Panc1 (cell line): ENCODE data around the gene KMT2E. TPM values are rescaled to one million over a fixed set of nuclear protein-coding genes. Genes with fewer than 3 reads are reported as not detected.

ENCODE experiments used
- ATAC-seq: fragments of 200-7000 bp; cut with Tn5 transposase; 2 replicates; pipeline ENCODE4 v1.9.1; 2020; ENCODE audit warnings: mild to moderate bottlenecking, moderate library complexity
- BruUV-seq: library from RNA; stranded (reverse); fragments of 400-500 nt; replicated peaks from 2 replicates; lab custom pipeline; 2021; lab: Mats Ljungman, UMichigan
- CTCF ChIA-PET: fragments of 300-600 bp; sonication (Branson Sonifier 250); formaldehyde crosslinking; loops from one replicate; lab custom pipeline; 2022; ENCODE audit warnings: antibody characterized with exemption; lab: Charles Lee
- POLR2A ChIA-PET: fragments of 300-600 bp; sonication (Branson Sonifier 250); formaldehyde crosslinking; loops from one replicate; lab custom pipeline; 2022; ENCODE audit warnings: antibody characterized with exemption; lab: Charles Lee
- DNase-seq: peaks from one replicate; pipeline ENCODE4 v3.0.0-alpha.2; 2010; ENCODE audit warnings: low read depth, low spot score
- H3K27ac ChIP-seq: 2 replicates; pipeline ENCODE4 v1.5.1; 2011; ENCODE audit warnings: mild to moderate bottlenecking, low read length, inconsistent platforms
- H3K27me3 ChIP-seq: fragments of 200-500 bp; sonication (Bioruptor generic); 2 replicates; pipeline ENCODE4 v1.6.0; 2014; ENCODE audit warnings: low read length, inconsistent platforms; ENCODE audit not compliant: control insufficient read depth, insufficient read depth
- H3K36me3 ChIP-seq: fragments of 200-500 bp; sonication (Bioruptor generic); 2 replicates; pipeline ENCODE4 v1.5.1; 2014; ENCODE audit warnings: inconsistent platforms, mild to moderate bottlenecking, low read length, moderate library complexity; ENCODE audit not compliant: control insufficient read depth, insufficient read depth
- H3K4me1 ChIP-seq: 2 replicates; pipeline ENCODE4 v1.5.1; 2011; ENCODE audit warnings: inconsistent platforms, mild to moderate bottlenecking, low read length, moderate library complexity; ENCODE audit not compliant: control insufficient read depth, insufficient read depth
- H3K4me3 ChIP-seq, 2 experiments: 2 replicates each; pipeline ENCODE4 v1.5.1; 2011 to 2012; ENCODE audit warnings: low read depth in 2 of 2, low read length in 2 of 2, mild to moderate bottlenecking in 2 of 2, inconsistent platforms in 1 of 2, moderate library complexity in 1 of 2
- H3K9me3 ChIP-seq: fragments of 200-500 bp; sonication (Bioruptor generic); 2 replicates; pipeline ENCODE4 v1.5.1; 2014; ENCODE audit warnings: low read depth, mild to moderate bottlenecking, inconsistent platforms, low read length, moderate library complexity; ENCODE audit not compliant: control insufficient read depth, insufficient read depth
- POLR2AphosphoS5 ChIP-seq: IDR thresholded peaks from 2 replicates; pipeline ENCODE4 v1.6.1; 2012; ENCODE audit warnings: mild to moderate bottlenecking, low read depth, low read length, moderate library complexity
- SIN3A ChIP-seq: IDR thresholded peaks from 2 replicates; pipeline ENCODE4 v1.6.1; 2012; ENCODE audit warnings: low read depth, mild to moderate bottlenecking, low read length, moderate library complexity, borderline replicate concordance; ENCODE audit not compliant: insufficient read depth
- TCF7L2 ChIP-seq: IDR thresholded peaks from 2 replicates; pipeline ENCODE4 v1.6.1; 2011; ENCODE audit warnings: mild to moderate bottlenecking, low read depth, low read length, inconsistent platforms
- in situ Hi-C: cut with HindIII; loops from 2 replicates; pipeline ENCODE4 v1.10.0; 2016; ENCODE audit warnings: low sequenced_read_pairs, low pct_unique_long_range_greater_than_20kb
- intact Hi-C: fragments of 100-400 bp; cut with micrococcal nuclease; formaldehyde crosslinking; loops from one replicate; pipeline ENCODE4 v1.10.0; 2022; ENCODE audit not compliant: unreplicated experiment
- total RNA-seq: library from RNA; stranded (reverse); gene quantifications from one replicate; pipeline ENCODE4 v1.2.1, GENCODE V29; 2021; ENCODE audit not compliant: unreplicated experiment
- TF ChIP-seq, protein P1 (sequence below): fragments of 450-650 bp; IDR thresholded peaks from 2 replicates; pipeline ENCODE4 v1.5.1; 2017; ENCODE audit warnings: mild to moderate bottlenecking
- TF ChIP-seq, protein P2 (sequence below), 2 experiments: IDR thresholded peaks; 2 replicates each; pipeline ENCODE4 v1.6.1; 2011 to 2012; ENCODE audit warnings: low read depth in 2 of 2, control low read depth in 1 of 2, low read length in 1 of 2, mild to moderate bottlenecking in 1 of 2, moderate library complexity in 1 of 2; ENCODE audit not compliant: insufficient read depth in 1 of 2

KMT2E gene
- total RNA-seq, 1 experiment from 2014 or later = 51.4 TPM

DNA sequence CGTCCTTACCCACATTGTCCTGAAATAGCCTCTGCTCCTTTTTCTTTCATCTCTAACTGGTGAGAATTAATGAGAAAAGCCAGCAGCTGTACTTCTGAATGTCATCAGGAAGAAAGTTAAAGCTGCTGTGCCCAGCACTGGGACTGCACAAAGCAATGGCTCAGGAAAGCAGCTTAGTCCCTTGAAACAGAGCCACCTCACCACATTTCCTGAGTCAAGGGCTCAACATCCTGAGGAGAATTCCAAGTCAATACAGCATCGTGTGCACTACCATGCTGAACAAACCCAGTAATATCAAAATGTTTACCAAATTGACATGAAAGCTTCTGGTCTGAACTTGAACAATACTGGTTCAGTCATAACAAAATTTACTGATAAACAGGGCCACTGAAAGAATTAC lies 140.1 kb downstream of the KMT2E start:
- Histone ChIP-seq H3K36me3 (no peaks in the 10 kb centered on the region), H3K9me3 (no peaks in the 10 kb centered on the region), H3K4me3 (no peak overlapping the region), H3K27ac (no peak overlapping the region), H3K27me3 (no peaks in the 10 kb centered on the region), H3K4me1 (no peaks in the 10 kb centered on the region)
- ChIA-PET CTCF (no interaction called here), POLR2A (interaction anchor here (0.6 kb wide), 1 partner anchor 110 kb away, joined by 3 read pairs; no protein-coding TSS in a partner anchor)
- in situ Hi-C loops (no loop called here), intact Hi-C loops (loop anchor here (10.0 kb wide), 1 partner anchor 181 kb away; no protein-coding TSS in a partner anchor)
- no peak for DNase-seq
- BruUV-seq = no TSS peak
- ATAC-seq = no peak
- no peak for TF ChIP-seq TCF7L2
- TF ChIP-seq, protein P1, sequence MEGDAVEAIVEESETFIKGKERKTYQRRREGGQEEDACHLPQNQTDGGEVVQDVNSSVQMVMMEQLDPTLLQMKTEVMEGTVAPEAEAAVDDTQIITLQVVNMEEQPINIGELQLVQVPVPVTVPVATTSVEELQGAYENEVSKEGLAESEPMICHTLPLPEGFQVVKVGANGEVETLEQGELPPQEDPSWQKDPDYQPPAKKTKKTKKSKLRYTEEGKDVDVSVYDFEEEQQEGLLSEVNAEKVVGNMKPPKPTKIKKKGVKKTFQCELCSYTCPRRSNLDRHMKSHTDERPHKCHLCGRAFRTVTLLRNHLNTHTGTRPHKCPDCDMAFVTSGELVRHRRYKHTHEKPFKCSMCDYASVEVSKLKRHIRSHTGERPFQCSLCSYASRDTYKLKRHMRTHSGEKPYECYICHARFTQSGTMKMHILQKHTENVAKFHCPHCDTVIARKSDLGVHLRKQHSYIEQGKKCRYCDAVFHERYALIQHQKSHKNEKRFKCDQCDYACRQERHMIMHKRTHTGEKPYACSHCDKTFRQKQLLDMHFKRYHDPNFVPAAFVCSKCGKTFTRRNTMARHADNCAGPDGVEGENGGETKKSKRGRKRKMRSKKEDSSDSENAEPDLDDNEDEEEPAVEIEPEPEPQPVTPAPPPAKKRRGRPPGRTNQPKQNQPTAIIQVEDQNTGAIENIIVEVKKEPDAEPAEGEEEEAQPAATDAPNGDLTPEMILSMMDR = no peak
- TF ChIP-seq, protein P2, sequence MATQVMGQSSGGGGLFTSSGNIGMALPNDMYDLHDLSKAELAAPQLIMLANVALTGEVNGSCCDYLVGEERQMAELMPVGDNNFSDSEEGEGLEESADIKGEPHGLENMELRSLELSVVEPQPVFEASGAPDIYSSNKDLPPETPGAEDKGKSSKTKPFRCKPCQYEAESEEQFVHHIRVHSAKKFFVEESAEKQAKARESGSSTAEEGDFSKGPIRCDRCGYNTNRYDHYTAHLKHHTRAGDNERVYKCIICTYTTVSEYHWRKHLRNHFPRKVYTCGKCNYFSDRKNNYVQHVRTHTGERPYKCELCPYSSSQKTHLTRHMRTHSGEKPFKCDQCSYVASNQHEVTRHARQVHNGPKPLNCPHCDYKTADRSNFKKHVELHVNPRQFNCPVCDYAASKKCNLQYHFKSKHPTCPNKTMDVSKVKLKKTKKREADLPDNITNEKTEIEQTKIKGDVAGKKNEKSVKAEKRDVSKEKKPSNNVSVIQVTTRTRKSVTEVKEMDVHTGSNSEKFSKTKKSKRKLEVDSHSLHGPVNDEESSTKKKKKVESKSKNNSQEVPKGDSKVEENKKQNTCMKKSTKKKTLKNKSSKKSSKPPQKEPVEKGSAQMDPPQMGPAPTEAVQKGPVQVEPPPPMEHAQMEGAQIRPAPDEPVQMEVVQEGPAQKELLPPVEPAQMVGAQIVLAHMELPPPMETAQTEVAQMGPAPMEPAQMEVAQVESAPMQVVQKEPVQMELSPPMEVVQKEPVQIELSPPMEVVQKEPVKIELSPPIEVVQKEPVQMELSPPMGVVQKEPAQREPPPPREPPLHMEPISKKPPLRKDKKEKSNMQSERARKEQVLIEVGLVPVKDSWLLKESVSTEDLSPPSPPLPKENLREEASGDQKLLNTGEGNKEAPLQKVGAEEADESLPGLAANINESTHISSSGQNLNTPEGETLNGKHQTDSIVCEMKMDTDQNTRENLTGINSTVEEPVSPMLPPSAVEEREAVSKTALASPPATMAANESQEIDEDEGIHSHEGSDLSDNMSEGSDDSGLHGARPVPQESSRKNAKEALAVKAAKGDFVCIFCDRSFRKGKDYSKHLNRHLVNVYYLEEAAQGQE (IDR thresholded peaks at IDR 0.05; ENCODE audit: insufficient read depth in 1 of 2, low read depth in 2 of 2, low read length in 1 of 2) = no peak
- no peak for TF ChIP-seq POLR2AphosphoS5
- TF ChIP-seq SIN3A = no peak

DNA sequence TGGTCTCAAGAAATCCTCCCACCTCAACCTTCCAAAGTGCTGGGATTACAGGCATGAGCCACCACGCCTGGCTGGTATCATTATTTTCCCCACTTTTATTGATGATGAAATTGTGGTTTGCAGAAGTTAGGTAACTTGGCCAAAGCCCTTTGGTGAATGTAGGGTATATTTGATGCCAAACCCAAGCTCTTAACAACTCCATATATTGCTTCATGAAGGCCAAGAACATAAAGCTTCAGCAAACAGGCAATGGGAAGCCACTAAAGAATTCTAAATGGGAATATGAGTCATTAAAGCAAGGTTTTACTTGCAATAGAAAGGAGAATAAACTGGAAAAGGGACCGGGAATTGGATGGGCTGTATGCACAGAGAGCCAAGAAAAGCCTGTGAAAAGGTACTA lies 142.7 kb downstream of the KMT2E start:
- Histone ChIP-seq H3K27ac (no peak overlapping the region), H3K27me3 (no peaks in the 10 kb centered on the region), H3K36me3 (no peaks in the 10 kb centered on the region), H3K4me3 (no peak overlapping the region), H3K4me1 (no peaks in the 10 kb centered on the region), H3K9me3 (no peaks in the 10 kb centered on the region)
- ChIA-PET POLR2A (no interaction called here), CTCF (no interaction called here)
- DNase-seq = no peak
- in situ Hi-C loops = no loop called here
- intact Hi-C loops = loop anchor here (10.0 kb wide), 1 partner anchor 178 kb away; no protein-coding TSS in a partner anchor
- no peak for ATAC-seq
- BruUV-seq = no TSS peak
- TF ChIP-seq TCF7L2 (no peak), SIN3A (no peak)
- TF ChIP-seq, protein P1 = no peak
